ENCODE results near the gene TBC1D16.

The TBC1D16 gene

GRCh38 chr17:79936641-79937381, 98.9 kb downstream of the TBC1D16 start:
- DNase-seq = no peak

DNA sequence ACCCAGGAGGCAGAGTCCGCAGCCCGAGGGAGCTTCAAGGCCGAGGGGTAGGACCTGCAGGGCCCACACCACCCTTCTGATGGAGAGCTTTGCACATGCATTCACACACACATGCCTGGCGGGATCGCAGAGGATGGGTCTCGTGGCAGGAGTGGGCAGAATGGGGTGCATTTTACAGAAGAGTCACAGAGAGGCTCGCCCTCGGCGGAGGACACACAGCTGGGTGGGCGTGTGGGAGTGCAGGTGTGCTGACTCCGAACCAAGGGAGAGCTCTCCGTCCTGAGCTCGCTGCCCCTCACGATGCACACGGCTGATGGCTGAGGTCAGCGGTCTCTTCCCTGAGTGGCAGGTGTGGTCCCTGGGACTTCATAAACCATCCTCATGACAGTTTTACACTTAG, 99.6 kb downstream of the TBC1D16 start:
- DNase-seq = no peak

GRCh38 chr17:79935197-79935885, 100.3 kb downstream of the TBC1D16 start:
- DNase-seq = no peak

- no peak for DNase-seq
These were observed 101.1 kb downstream of the TBC1D16 start for GRCh38 chr17:79934653-79934970.

- peak; percentile 88 to 89 for DNase-seq
These were observed 101.6 kb downstream of the TBC1D16 start for GRCh38 chr17:79933863-79934652.

- no peak for DNase-seq
These were observed 103.0 kb downstream of the TBC1D16 start for GRCh38 chr17:79932451-79933306.

DNA sequence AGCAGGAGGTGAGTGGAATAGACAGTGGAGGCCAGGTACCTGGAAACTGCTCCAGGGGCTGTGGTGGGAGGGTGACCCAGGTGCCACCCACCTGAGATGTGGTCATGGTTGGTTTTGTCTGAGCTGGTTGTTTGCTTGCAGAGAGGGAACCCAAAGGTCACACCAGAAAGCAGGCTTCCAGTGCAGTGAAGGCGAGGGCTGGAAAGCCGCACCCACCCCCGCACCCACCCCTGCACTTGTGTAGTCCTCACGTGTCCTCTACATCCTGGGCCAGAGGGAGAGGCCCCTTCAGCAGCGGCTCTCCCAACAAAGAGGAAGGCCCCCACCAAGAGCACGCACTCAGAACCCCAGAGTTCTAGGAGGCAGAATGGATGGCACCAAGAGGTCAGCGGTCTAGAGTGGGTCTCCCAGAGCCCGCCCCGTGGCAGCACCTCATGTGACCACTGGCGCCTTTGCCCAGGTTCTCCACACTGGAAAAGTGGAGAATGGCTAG, 103.8 kb downstream of the TBC1D16 start:
- DNase-seq = no peak

GRCh38 chr17:79930877-79931816, 104.5 kb downstream of the TBC1D16 start:
- no peak for DNase-seq

- no peak for DNase-seq
These were observed 105.4 kb downstream of the TBC1D16 start for GRCh38 chr17:79930062-79930876.

DNA sequence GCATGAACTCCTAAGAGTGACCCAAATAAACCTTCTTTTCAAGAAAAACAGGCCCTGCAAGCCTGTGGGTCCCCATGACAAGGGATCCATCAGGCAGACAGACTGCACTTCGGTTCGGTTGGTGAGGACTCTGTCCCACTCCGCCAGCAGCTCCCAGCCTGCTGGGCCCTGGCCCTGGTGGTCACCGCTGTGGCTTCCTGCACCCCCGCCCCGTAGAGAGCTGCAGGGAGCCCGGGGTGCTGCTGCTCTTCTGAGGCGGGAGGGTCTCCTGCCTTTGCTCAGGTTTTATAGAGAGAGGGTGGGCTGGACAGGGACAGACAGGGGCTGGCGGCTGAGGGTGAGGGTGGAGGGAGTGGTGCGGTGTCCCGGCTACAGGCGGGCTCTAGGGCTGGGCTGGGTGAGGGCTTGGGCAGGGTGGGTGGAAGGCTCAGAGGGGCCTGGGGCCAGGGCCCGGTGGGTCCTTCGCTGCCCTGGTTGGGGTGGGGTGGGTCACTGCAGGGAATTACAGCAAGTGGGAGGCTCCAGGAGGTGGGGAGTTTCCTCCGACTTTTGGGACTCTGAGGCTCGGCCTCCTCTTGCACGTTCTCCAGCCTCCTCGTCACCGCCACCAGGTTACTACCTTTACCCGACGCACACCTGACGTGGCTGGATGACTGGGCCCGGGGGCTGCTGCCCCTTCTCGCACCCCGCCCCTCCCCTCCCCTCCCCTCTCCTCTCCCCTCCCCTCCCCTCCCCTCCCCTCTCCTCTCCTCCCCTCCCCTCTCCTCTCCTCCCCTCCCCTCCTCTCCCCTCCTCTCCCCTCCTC, 106.2 kb downstream of the TBC1D16 start:
- DNase-seq = no peak

GRCh38 chr17:79928502-79929256, 107.0 kb downstream of the TBC1D16 start:
- DNase-seq = no peak

- no peak for DNase-seq
These were observed 107.8 kb downstream of the TBC1D16 start for GRCh38 chr17:79927688-79928501.

DNA sequence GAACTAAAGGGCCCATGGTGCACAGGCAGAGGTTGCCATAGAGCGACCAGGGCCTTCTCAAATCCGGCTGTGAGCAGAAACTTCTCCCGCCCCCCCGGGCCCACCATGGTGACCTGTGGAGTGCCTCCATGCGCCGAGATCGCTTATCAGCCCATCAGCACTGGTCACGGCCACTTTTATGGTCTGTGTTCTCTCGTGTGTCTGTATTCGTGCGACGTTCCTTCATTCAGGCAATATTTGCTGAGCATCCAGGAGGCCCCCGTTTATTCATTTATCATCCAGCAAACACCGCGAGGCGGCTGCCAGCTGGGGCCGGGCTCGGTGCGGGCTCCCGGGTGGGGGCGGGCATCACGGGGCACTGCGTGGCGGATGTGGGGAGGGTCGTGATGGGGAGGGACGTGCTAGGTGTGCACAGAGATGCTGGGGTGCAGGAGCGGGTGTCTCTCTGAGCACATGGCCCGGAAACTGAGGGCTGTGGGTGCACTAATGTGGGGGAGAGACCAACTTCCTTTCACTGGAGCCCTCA, 108.5 kb downstream of the TBC1D16 start:
- DNase-seq = no peak

GRCh38 chr17:79926605-79927135, 109.0 kb downstream of the TBC1D16 start:
- no peak for DNase-seq

DNA sequence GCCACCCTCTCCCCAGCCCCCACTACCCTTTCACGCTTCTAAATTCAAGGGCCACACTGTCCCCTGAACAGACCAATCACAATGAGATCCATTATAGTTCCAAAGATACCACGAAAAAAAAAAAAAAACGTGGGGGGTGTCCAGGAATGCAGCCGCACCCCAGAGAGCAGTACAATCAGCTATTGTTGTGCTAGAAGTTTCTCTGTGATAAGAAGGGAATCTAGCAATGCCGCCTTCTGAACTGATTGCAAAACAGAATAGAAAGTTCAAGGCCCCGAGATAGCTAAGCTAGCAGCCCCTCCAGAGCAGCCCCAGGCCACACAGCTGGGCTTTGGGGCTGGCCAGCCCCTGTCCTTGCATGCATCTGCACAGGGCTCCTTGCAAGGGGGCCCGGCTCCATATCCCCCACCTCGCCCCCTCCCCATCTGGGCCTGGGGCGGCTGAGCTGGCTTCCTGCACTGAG, 109.5 kb downstream of the TBC1D16 start:
- no peak for DNase-seq

DNA sequence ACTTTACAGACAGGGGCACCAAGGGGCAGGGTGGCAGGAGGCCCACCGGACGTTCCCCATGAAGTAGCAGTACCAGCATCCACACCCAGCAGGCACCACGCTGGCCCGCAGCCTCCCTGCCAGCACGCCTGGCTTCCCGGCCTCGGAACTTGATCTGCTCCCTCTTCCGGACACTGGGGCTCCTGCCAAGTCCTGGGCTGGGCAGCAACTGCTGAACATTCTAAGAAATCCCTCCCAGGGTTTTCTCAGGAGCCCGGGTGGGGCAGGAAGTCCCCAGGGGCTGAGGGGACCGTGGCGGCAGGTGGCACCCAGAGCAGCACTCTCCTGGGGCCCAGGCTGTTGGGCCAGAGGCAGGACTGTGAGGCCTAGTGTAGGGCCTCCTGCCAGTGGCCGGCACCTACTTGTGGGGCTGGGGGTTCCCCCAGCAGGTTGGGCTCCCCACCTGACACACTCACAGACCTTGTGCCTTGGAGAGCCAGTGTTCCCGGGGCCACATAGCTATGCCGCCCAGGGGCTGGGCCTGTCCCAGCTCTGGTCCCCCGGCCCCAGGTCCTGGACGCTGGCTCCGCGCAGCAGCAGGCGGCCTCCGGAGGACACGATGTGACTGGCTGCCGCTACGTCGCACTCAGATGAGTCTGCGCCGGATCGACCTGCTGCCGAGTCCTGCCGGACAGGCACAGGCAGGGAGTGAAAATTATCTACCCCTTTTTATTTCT, 110.3 kb downstream of the TBC1D16 start:
- no peak for DNase-seq

- no peak for DNase-seq
These were observed 111.1 kb downstream of the TBC1D16 start for GRCh38 chr17:79924639-79924976.

Data from AML-193 (cell line).